GM12865 (cell line): Measurements from ENCODE around the gene ZNF793.

Experiments
- DNase-seq: peaks from one replicate; pipeline ENCODE4 v3.0.0; 2010; ENCODE audit warnings: low read depth
- H3K4me3 ChIP-seq: 2 replicates; pipeline ENCODE4 v1.5.1; 2011; ENCODE audit warnings: mild to moderate bottlenecking, low read depth, low read length, control low read depth
- CTCF ChIP-seq: IDR thresholded peaks from 2 replicates; pipeline ENCODE4 v1.5.1; 2011; ENCODE audit warnings: low read length, control low read depth, low read depth, inconsistent platforms; ENCODE audit not compliant: insufficient read depth; ENCODE audit errors: missing control alignments

ZNF793 gene

GRCh38 chr19:37565370-37565669 is 58.6 kb downstream of the ZNF793 start:
- no peak overlapping the region for H3K4me3 ChIP-seq

GRCh38 chr19:37572203-37572602 is 65.5 kb downstream of the ZNF793 start:
- no peak for TF ChIP-seq CTCF
- no peak for DNase-seq

More at GRCh38 chr19:37565370-37565669, 58.6 kb downstream of the ZNF793 start:
- TF ChIP-seq CTCF = no peak
- no peak for DNase-seq

GRCh38 chr19:37583340-37583739 is 76.6 kb downstream of the ZNF793 start:
- no peak overlapping the region for H3K4me3 ChIP-seq
- no peak for DNase-seq
- TF ChIP-seq CTCF = no peak

More at GRCh38 chr19:37572203-37572602, 65.5 kb downstream of the ZNF793 start:
- no peak overlapping the region for H3K4me3 ChIP-seq
